AG08395 (cell line): ENCODE measurements around the gene APOD.
"Not testable (repeated sequence)": the region's sequence is repeated elsewhere in the genome, so short reads cannot be mapped to it uniquely, and the experiment has no call there.

Experiments
- DNase-seq: peaks from one replicate; pipeline ENCODE4 v3.0.0; 2012; ENCODE audit warnings: mixed read lengths, low spot score

The APOD gene

GRCh38 chr3:195617784-195618659 is 34.3 kb upstream of the APOD start:
- DNase-seq: not testable (repeated sequence)

GRCh38 chr3:195617134-195617533 is 33.4 kb upstream of the APOD start:
- not testable (repeated sequence) for DNase-seq

- DNase-seq: no peak
Observed at GRCh38 chr3:195616681-195617080, 32.9 kb upstream of the APOD start.

DNA sequence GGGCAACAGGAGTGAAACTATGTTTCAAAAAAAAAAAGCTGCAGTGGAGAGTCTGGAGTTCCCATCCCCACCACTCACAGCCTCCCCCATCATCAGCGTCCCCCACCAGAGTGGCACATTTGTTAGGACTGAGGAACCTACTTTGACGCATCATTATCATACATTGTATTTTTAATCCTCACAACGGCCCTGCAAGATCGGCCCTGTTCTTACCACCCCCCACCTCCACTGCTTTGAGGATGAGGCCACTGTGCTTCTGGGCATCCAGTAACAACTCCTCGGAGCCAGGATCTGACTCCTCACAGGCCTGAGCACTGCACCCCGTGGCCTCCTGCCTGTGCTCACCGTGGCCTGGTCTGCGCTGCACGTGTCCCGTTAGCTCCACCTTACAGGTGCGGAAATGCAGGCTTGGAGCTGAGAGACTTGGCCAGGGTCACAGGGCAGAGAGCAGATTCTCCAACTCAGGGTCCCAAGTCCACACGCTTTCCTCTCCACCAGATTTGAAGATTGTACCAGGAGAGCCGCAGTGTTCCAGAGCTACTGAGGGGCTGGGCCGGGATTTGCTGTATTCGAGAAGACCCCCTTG is 32.3 kb upstream of the APOD start:
- DNase-seq: not testable (repeated sequence)

DNA sequence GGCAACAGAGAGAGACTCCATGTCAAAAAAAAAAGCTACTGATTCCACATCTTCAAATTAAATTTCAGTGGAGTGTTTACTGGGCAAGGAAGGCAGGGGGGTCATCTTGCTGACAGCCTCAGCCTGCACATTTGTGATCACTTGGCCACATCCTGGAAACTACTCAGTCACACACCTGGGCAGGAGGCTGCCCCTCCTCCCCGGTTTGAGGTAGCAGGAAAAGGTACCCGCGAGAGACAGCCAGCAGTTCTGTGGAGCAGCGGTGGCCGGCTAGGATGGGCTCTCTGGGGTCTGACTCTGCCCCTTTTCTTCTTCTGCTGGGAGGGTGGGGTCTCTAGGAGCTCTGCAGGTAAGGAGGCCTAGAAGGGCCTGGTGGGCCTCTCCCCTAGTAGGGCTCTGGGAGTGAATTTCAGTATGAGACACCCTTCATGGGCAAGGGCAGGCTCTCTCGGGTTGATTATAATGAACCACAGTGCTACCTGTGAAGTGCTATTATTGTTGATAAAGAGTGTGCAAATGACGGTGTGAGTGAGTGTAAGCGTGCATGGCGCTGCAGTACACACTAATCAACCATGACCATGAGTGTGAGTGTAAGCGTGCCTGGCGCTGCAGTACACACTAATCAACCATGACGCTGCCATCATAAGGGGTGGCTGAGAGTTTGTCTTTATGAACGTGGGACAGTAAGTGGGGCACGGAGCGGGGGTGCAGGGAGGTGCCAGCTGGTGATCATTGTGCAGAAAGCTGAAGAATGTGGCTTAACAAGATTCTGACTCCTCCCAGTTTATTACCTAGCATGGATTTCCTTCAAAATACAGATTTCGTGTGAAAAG is 31.1 kb upstream of the APOD start:
- DNase-seq: not testable (repeated sequence)

DNA sequence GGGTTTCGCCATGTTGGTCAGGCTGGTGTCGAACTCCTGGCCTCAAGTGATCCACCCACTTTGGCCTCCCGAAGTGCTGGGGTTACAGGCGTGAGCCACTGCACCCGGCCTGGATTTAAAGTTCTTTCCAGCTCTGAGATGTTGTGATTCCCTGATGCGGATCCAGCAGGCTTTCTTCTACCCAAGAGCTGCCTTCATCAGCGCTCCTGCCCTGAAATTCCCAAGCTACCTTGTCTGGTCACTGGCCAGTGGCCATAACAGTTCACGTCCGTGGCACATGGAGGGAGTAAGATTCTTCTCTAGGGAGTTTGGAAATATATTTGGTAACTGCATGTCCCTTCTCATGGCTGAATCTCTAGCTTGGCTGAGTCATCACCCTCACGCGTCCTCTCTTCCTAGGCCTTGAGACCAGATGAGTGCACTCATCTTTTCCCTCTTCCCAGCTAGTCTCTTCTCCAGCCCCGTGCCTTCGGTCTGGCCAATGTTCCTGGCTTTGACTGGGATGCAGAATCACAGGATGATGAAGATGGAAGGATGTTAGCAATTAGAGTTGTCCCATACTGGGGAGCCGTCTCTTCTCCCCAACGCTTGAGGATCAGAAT is 29.8 kb upstream of the APOD start:
- DNase-seq: peak; percentile 80

GRCh38 chr3:195612075-195612800 is 28.5 kb upstream of the APOD start:
- no peak for DNase-seq

GRCh38 chr3:195609229-195609628 is 25.5 kb upstream of the APOD start:
- DNase-seq: no peak

DNA sequence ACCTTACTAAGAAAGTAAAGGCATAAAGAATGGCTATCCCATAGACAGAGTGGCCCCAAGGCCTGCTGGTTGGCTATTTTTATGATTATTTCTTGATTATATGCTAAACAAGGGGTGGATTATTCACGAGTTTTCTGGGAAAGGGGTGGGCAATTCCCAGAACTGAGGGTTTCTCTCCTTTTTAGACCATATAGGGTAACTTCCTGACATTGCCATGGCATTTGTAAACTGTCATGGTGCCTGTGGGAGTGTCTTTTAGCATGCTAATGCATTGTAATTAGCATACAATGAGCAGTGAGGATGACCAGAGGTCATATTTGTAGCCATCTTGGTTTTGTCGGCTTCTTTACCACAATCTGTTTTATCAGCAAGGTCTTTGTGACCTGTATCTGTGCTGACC is 18.0 kb upstream of the APOD start:
- DNase-seq: not testable (repeated sequence)

DNA sequence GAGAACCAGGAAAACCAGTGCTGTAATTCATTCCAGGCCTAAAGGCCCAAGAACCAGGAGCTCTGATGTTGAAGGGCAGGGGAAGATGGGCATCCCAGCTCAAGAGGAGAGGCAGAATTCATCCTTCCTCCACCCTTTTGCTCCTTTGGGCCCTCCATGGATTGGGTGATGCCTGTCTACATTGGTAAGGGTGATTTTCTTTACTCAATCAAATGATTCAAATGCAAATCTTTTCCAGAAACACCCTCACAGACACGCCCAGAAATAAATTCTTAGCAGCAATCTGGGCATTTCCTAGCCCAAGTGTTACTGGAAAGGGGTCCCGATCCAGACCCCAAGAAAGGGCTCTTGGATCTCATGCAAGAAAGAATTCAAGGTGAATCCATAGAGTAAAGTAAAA is 17.6 kb upstream of the APOD start:
- DNase-seq: no peak

DNA sequence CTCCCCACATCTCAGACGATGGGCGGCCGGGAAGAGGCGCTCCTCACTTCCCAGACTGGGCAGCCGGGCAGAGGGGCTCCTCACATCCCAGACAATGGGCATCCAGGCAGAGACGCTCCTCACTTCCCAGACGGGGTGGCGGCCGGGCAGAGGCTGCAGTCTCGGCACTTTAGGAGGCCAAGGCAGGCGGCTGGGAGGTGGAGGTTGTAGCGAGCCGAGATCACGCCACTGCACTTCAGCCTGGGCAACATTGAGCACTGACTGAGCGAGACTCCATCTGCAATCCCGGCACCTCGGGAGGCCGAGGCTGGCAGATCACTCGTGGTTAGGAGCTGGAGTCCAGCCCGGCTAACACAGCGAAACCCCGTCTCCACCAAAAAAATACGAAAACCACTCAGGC is 16.2 kb upstream of the APOD start:
- not testable (repeated sequence) for DNase-seq

- not testable (repeated sequence) for DNase-seq
Observed at GRCh38 chr3:195599516-195599915, 15.8 kb upstream of the APOD start.

GRCh38 chr3:195597848-195598247 is 14.1 kb upstream of the APOD start:
- DNase-seq: no peak

- DNase-seq: no peak
Observed at GRCh38 chr3:195597229-195597628, 13.5 kb upstream of the APOD start.

GRCh38 chr3:195596765-195597171 is 13.0 kb upstream of the APOD start:
- DNase-seq: no peak

- DNase-seq: no peak
Observed at GRCh38 chr3:195595785-195596531, 12.2 kb upstream of the APOD start.

DNA sequence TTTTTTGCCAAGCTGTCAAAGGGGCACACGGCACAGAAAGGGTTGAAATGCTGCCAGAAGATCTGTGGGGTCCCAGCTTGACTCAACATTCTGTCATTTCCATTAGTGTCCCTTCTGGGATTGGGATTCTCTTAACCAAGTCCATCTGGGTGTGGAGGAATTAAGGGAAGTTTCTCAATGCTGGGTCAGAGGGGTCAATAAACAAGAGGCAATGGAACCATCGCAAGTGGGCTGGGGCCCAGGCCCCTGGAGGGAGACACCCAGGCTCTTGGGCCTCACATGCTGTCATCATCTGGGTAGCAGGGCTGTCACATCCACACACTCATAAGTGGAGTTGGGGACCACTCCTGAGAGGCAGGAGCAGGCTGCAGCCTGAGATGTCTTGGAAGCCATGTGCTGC is 8.1 kb upstream of the APOD start:
- no peak for DNase-seq

GRCh38 chr3:195591220-195591619 is 7.5 kb upstream of the APOD start:
- no peak for DNase-seq

DNA sequence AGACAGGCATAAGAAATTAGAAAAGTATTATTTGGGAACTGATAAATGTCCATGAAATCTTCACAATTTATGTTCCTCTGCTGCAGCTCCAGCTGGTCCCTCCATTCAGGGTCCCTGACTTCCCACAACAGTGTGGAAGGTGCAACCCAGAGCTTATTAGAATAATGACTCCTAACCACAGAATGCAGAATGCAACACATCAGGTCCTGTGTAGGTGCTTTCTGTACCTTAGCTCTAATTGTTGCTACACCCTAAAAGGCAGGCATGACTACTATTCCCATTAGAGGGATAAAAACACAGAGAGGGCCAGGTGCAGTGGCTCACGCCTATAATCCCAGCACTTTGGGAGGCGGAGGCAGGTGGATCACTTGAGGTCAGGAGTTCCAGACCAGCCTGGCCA is 6.6 kb upstream of the APOD start:
- not testable (repeated sequence) for DNase-seq

- DNase-seq: not testable (repeated sequence)
Observed at GRCh38 chr3:195589796-195590195, 6.1 kb upstream of the APOD start.

- DNase-seq: no peak
Observed at GRCh38 chr3:195587824-195588223, 4.1 kb upstream of the APOD start.
